MM.1S (cell line): ENCODE measurements around the gene ASGR1.

Experiments
- EZH2 ChIP-seq: fragments of 300-600 bp; sonication (generic); optimal IDR thresholded peaks from 2 replicates; pipeline ENCODE3; 2017; ENCODE audit warnings: low read depth, mild to moderate bottlenecking, antibody characterized with exemption, low read length, mixed read lengths
- EZH2phosphoT487 ChIP-seq: fragments of 300-600 bp; sonication (generic); IDR thresholded peaks from 2 replicates; pipeline ENCODE4 v1.6.1; 2018; ENCODE audit warnings: antibody characterized with exemption, low read length
- TF ChIP-seq, protein P1 (sequence below): fragments of 300-600 bp; sonication (generic); IDR thresholded peaks from 2 replicates; pipeline ENCODE4 v1.5.1; 2016; ENCODE audit warnings: antibody characterized with exemption, low read length, mixed read lengths

DNA sequence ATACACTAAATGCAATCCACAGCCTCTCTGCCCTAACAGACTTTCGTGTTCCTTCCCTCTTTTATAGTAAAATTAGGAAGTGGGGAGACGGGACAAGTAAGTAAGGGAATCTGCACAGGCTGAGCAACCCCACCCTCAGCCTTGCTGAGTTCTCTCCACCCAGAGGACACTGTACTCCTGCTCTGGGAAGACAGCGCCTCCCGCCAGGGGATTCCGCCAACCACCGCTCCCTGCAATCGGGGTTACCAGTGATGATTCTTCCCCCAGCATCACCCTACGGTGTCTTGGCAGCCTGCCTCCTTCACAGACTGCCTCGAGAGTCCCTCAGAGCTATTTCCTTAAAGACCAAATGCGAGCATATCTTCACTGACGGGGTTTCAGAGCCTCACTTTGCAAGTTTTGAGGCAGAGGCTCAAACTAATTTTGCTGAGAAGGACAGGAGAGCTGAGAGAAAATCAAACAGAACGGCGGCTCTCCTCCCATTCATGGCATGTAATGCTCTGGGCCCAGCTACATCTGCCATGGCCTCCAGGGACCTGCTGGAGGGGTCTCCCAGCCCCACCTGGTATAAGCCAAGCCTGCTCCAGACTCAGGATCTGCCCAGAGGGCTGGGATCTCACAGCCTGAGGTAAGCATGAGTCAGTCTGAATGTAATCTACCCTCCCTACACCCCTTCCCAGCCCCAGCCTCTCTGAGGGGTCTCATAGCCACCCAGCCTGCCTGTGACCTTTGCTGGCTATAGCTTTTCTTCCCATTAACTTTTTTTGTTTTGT is 41.8 kb downstream of the ASGR1 start:
- TF ChIP-seq, protein P1, sequence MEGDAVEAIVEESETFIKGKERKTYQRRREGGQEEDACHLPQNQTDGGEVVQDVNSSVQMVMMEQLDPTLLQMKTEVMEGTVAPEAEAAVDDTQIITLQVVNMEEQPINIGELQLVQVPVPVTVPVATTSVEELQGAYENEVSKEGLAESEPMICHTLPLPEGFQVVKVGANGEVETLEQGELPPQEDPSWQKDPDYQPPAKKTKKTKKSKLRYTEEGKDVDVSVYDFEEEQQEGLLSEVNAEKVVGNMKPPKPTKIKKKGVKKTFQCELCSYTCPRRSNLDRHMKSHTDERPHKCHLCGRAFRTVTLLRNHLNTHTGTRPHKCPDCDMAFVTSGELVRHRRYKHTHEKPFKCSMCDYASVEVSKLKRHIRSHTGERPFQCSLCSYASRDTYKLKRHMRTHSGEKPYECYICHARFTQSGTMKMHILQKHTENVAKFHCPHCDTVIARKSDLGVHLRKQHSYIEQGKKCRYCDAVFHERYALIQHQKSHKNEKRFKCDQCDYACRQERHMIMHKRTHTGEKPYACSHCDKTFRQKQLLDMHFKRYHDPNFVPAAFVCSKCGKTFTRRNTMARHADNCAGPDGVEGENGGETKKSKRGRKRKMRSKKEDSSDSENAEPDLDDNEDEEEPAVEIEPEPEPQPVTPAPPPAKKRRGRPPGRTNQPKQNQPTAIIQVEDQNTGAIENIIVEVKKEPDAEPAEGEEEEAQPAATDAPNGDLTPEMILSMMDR = no peak
- TF ChIP-seq EZH2 (no peak), EZH2phosphoT487 (no peak)
